DOHH2 (cell line): ENCODE measurements around the gene PHOSPHO1.

Experiments
- H3F3A ChIP-seq: fragments of 200-600 bp; sonication (generic), shearing (Covaris generic); 2 replicates; pipeline ENCODE4 v1.6.0; 2016; ENCODE audit warnings: antibody characterized with exemption, mild to moderate bottlenecking; ENCODE audit not compliant: control insufficient read depth, insufficient read depth
- H3K27ac ChIP-seq: fragments of 200-600 bp; sonication (generic); 2 replicates; pipeline ENCODE4 v1.5.1; 2014; ENCODE audit warnings: low read depth, mild to moderate bottlenecking, low read length, moderate library complexity
- H3K27me3 ChIP-seq: fragments of 200-600 bp; sonication (generic); 2 replicates; pipeline ENCODE4 v1.6.1; 2014; ENCODE audit warnings: mild to moderate bottlenecking, low read length, mixed read lengths; ENCODE audit not compliant: control insufficient read depth
- H3K36me3 ChIP-seq: fragments of 200-600 bp; sonication (generic); 2 replicates; pipeline ENCODE4 v1.6.1; 2014; ENCODE audit warnings: mild to moderate bottlenecking, low read length, moderate library complexity, mixed read lengths; ENCODE audit not compliant: control insufficient read depth
- H3K4me1 ChIP-seq: fragments of 200-600 bp; sonication (generic); 2 replicates; pipeline ENCODE4 v1.6.1; 2014; ENCODE audit warnings: mild to moderate bottlenecking, low read length, mixed read lengths; ENCODE audit not compliant: control insufficient read depth
- H3K4me2 ChIP-seq: fragments of 200-600 bp; sonication (generic); 2 replicates; pipeline ENCODE4 v1.6.0; 2014; ENCODE audit warnings: mild to moderate bottlenecking, low read length, moderate library complexity
- H3K4me3 ChIP-seq: fragments of 200-600 bp; sonication (generic); 2 replicates; pipeline ENCODE4 v1.5.1; 2014; ENCODE audit warnings: mild to moderate bottlenecking, low read length, mixed read lengths
- H3K79me2 ChIP-seq: fragments of 200-600 bp; sonication (generic); 2 replicates; pipeline ENCODE4 v1.6.1; 2014; ENCODE audit warnings: mild to moderate bottlenecking, low read length, mixed read lengths; ENCODE audit not compliant: control insufficient read depth
- H3K9me2 ChIP-seq: fragments of 200-600 bp; sonication (generic); replicated peaks from 2 replicates; pipeline ENCODE4 v1.6.1; 2014; ENCODE audit warnings: mild to moderate bottlenecking, low read length, mixed read lengths; ENCODE audit not compliant: control insufficient read depth
- H3K9me3 ChIP-seq: fragments of 200-600 bp; sonication (generic); 2 replicates; pipeline ENCODE4 v1.6.1; 2014; ENCODE audit warnings: antibody characterized with exemption, low read length, mixed read lengths; ENCODE audit not compliant: control insufficient read depth, insufficient read depth
- H4K20me1 ChIP-seq: fragments of 200-600 bp; sonication (generic); 2 replicates; pipeline ENCODE4 v1.6.0; 2014; ENCODE audit warnings: low read depth, mild to moderate bottlenecking, antibody characterized with exemption, low read length, moderate library complexity; ENCODE audit not compliant: control insufficient read depth, insufficient read depth
- EZH2phosphoT487 ChIP-seq: fragments of 200-600 bp; sonication (generic); IDR thresholded peaks from 2 replicates; pipeline ENCODE4 v1.6.1; 2017; ENCODE audit warnings: borderline replicate concordance, mild to moderate bottlenecking, antibody characterized with exemption, low read length, moderate library complexity, mixed read lengths
- TF ChIP-seq, protein P1 (sequence below): fragments of 200-600 bp; sonication (generic); IDR thresholded peaks from one replicate; pipeline ENCODE4 v1.5.1; 2014; ENCODE audit warnings: antibody characterized with exemption, mild to moderate bottlenecking, low read depth, low read length; ENCODE audit not compliant: poor library complexity, severe bottlenecking

The PHOSPHO1 gene

DNA sequence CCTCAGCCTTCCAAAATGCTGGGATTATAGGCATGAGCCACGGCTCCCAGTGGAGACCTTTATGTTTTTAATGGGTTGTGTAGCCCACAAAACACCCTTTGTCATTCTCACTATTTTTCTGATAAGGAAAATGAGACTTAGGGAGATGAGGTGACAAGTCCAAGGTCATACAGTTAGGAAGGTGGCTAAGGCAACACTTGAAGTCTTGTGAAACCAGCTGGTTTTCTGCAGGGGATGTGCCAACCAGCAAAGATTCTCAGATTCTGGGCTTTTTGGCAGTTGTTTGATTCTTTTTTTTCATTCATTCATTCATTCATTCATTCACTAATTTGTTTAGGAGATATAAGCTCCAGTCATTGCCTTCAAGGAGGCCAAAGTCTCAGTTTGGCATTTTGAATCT is 10.0 kb upstream of the PHOSPHO1 start:
- Histone ChIP-seq H3K4me3 (no peak overlapping the region), H3F3A (no peaks in the 10 kb centered on the region), H3K4me2 (no peak overlapping the region), H3K27me3 (peaks cover 13% of the 10 kb centered on the region), H3K27ac (no peak overlapping the region), H3K9me3 (no peaks in the 10 kb centered on the region), H3K4me1 (no peaks in the 10 kb centered on the region), H3K9me2 (no peaks in the 10 kb centered on the region), H4K20me1 (no peaks in the 10 kb centered on the region), H3K36me3 (no peaks in the 10 kb centered on the region), H3K79me2 (no peaks in the 10 kb centered on the region)
- TF ChIP-seq, protein P1, sequence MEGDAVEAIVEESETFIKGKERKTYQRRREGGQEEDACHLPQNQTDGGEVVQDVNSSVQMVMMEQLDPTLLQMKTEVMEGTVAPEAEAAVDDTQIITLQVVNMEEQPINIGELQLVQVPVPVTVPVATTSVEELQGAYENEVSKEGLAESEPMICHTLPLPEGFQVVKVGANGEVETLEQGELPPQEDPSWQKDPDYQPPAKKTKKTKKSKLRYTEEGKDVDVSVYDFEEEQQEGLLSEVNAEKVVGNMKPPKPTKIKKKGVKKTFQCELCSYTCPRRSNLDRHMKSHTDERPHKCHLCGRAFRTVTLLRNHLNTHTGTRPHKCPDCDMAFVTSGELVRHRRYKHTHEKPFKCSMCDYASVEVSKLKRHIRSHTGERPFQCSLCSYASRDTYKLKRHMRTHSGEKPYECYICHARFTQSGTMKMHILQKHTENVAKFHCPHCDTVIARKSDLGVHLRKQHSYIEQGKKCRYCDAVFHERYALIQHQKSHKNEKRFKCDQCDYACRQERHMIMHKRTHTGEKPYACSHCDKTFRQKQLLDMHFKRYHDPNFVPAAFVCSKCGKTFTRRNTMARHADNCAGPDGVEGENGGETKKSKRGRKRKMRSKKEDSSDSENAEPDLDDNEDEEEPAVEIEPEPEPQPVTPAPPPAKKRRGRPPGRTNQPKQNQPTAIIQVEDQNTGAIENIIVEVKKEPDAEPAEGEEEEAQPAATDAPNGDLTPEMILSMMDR, result no peak
- TF ChIP-seq EZH2phosphoT487, result no peak

DNA sequence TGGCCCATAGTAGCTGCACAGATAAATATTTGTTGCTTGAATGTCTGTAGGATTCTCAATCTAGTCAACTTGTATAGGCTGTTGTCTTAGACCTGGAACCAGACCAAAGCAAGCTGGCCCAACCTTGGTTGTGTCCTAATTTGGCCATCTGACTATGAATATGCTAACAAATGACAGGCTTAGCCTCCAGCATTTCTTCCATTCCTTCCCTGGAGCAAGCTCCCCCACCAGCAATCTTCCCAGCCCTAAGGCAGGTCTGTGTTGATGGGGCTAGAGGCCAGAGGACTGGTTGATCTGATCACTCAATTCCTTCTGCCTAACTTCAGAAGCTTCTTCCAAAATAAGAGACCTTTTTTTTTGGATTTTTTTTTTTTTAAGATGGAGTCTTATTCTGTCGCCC is 9.4 kb upstream of the PHOSPHO1 start:
- no peak for TF ChIP-seq EZH2phosphoT487
- TF ChIP-seq, protein P1, result no peak
- H3K4me1 ChIP-seq, result no peaks in the 10 kb centered on the region
- no peaks in the 10 kb centered on the region for H3F3A ChIP-seq
- no peak overlapping the region for H3K4me3 ChIP-seq
- H3K9me2 ChIP-seq, result no peaks in the 10 kb centered on the region
- no peaks in the 10 kb centered on the region for H4K20me1 ChIP-seq
- H3K36me3 ChIP-seq, result no peaks in the 10 kb centered on the region
- H3K79me2 ChIP-seq, result no peaks in the 10 kb centered on the region
- no peak overlapping the region for H3K4me2 ChIP-seq
- H3K27ac ChIP-seq, result no peak overlapping the region
- H3K9me3 ChIP-seq, result no peaks in the 10 kb centered on the region
- peaks cover 15% of the 10 kb centered on the region for H3K27me3 ChIP-seq

DNA sequence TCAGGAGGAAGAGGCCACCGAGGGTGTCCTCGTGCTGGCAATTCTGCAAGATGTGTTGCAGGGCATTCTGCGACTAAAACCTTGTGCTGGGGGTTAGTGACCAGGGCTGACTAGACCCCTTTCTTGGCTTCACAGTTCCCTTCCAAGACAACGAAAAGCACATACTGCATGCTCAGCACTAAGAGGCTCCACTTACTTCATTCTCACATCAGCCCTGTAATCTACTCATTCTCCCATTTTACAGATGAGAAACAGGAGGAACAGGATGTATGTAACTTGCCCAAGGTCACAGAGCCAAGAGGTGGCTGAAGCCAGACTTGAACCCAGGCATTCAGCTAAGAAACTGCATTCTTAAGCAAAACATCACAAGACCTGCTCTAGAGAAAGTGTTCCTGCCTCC is 5.3 kb upstream of the PHOSPHO1 start:
- H3K79me2 ChIP-seq, result no peaks in the 10 kb centered on the region
- no peak overlapping the region for H3K27ac ChIP-seq
- no peaks in the 10 kb centered on the region for H3F3A ChIP-seq
- H3K27me3 ChIP-seq, result peaks cover 25% of the 10 kb centered on the region
- peaks cover 5% of the 10 kb centered on the region for H3K4me1 ChIP-seq
- no peaks in the 10 kb centered on the region for H3K9me3 ChIP-seq
- no peaks in the 10 kb centered on the region for H3K9me2 ChIP-seq
- no peaks in the 10 kb centered on the region for H4K20me1 ChIP-seq
- TF ChIP-seq, protein P1, result no peak
- no peak for TF ChIP-seq EZH2phosphoT487
- no peak overlapping the region for H3K4me2 ChIP-seq
- no peaks in the 10 kb centered on the region for H3K36me3 ChIP-seq
- H3K4me3 ChIP-seq, result no peak overlapping the region
